HG02678 (cell line): Measurements from ENCODE around the gene EFS.
"Not testable (repeated sequence)": the region's sequence is repeated elsewhere in the genome, so short reads cannot be mapped to it uniquely, and the experiment has no call there.

Experiments
- ATAC-seq: cut with Tn5 transposase; IDR thresholded peaks from one replicate; pipeline ENCODE4 v1.9.1; 2021; ENCODE audit warnings: mild to moderate bottlenecking, moderate library complexity; ENCODE audit not compliant: unreplicated experiment

EFS gene

GRCh38 chr14:23365036-23365731, at the start of gene EFS:
EFS (minus strand) TSS chr14:23365172; CDS start chr14:23365025, 147 bp downstream.
- ATAC-seq = no peak

- ATAC-seq = no peak
Measured at GRCh38 chr14:23414254-23414653, 49.3 kb upstream of the EFS start.

- ATAC-seq = no peak
Measured at GRCh38 chr14:23413681-23414080, 48.7 kb upstream of the EFS start.

- ATAC-seq = no peak
Measured at GRCh38 chr14:23411563-23412525, 46.9 kb upstream of the EFS start.

- no peak for ATAC-seq
Measured at GRCh38 chr14:23409966-23410635, 45.1 kb upstream of the EFS start.

GRCh38 chr14:23409475-23409874, 44.5 kb upstream of the EFS start:
- no peak for ATAC-seq

- ATAC-seq = no peak
Measured at GRCh38 chr14:23408307-23408630, 43.3 kb upstream of the EFS start.

- ATAC-seq = no peak
Measured at GRCh38 chr14:23407516-23408306, 42.7 kb upstream of the EFS start, which contains the start of gene MYH6. MYH6 (minus strand) TSS chr14:23408273; CDS start chr14:23407223, 1,050 bp downstream.

GRCh38 chr14:23406725-23407355, 41.9 kb upstream of the EFS start:
- ATAC-seq = no peak

- ATAC-seq = no peak
Measured at GRCh38 chr14:23406244-23406643, 41.3 kb upstream of the EFS start.

GRCh38 chr14:23405516-23406025, 40.6 kb upstream of the EFS start:
- ATAC-seq = no peak

- ATAC-seq = no peak
Measured at GRCh38 chr14:23405096-23405495, 40.1 kb upstream of the EFS start.

GRCh38 chr14:23404331-23404900, 39.4 kb upstream of the EFS start:
- no peak for ATAC-seq

- ATAC-seq = no peak
Measured at GRCh38 chr14:23403908-23404307, 38.9 kb upstream of the EFS start.

- no peak for ATAC-seq
Measured at GRCh38 chr14:23403139-23403438, 38.1 kb upstream of the EFS start.

GRCh38 chr14:23402296-23403138, 37.5 kb upstream of the EFS start:
- ATAC-seq = no peak

GRCh38 chr14:23401291-23401690, 36.3 kb upstream of the EFS start:
- no peak for ATAC-seq

GRCh38 chr14:23400496-23401149, 35.7 kb upstream of the EFS start:
- not testable (repeated sequence) for ATAC-seq
